GM18907 (cell line): Measurements from ENCODE around the gene PLXNA3.

Source experiments
- ATAC-seq: cut with Tn5 transposase; IDR thresholded peaks from one replicate; pipeline ENCODE4 v1.9.1; 2021; ENCODE audit warnings: mild to moderate bottlenecking, moderate library complexity; ENCODE audit not compliant: unreplicated experiment

Gene PLXNA3

DNA sequence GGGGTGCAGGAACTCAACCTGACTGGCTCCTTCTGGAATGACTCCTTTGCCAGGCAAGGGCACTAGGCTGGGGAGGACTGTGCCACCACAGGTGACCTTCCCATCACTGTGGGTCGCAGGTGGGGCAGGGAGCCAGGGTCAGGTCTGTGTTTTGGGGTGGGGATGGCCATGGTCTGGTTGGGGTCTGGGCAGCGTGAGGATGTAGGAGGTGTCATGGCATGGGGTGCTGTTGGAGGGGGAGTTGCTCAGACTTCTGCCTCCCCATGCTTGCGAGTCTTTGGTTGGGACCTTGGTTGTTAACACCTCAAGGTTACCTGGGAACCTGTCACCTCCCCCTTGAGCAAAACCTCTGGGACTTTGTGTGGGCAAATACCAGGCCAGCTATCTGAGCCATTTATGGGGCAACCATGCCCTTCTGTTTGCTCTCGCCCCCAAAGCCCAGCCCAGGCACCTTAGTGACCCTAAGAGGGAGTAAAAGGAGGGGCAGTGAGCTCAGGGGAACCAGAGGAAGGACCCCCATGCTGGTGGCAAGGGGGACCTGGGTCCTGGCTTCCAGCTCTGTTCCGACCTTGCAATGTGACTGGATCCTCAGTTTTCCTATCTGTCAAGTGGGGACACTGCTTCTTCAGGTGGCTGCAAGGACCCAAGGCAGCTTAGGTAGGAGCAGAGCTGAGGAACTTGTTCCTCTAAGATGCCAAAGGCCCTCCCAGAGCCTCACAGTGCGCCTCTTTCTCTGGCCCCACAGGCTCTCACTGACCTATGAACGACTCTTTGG is 23.5 kb upstream of the PLXNA3 start:
- no peak for ATAC-seq

DNA sequence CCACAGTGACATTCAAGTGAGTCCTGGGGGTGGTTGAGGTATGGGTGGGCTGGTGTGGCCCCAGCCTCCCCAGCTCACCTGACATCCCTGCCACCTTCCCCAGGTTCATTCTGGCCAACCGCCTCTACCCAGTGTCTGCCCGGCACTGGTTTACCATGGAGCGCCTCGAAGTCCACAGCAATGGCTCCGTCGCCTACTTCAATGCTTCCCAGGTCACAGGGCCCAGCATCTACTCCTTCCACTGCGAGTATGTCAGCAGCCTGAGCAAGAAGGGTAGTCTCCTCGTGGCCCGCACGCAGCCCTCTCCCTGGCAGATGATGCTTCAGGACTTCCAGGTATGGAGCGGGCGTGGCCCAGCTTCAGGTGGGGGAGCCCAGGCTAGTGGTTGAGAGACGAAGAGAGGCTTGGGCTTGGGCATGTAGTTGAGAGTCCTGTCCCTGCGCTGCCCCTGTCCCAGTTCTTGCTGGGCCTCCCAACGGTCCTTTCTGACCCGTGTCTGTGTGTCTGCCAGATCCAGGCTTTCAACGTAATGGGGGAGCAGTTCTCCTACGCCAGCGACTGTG is 22.8 kb upstream of the PLXNA3 start:
- no peak for ATAC-seq

DNA sequence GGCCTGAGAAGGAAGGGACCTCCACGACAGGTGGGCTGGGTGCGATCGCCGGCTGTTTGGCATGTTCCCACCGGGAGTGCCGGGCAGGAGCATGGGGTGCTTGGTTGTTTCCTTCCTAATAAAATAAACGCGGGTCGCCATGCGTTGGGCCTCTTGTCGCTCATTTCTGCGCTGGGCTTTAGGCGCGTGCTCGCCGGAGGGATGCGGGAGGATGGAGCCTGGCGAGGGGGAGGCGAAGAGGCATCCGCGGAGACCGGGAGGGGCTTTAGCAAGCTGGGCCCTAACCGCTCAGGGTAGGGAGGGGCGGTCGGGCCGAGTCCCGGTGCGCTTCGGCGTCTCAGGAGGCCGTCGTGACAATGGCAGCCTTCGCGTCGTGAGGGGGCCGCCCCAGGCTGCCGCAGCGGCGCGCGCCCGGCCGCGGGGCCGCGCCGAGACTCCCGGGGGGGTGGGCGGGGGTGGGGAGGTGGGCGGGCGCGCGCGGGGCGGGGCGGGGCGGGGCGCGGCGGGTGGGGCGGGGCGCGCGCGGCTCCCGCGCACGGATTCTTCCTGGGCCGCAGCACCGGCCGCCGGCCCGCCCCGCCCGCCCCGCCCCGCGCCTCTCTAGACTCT is 21.6 kb upstream of the PLXNA3 start:
- ATAC-seq = no peak

GRCh38 chrX:154436983-154437752 is 20.9 kb upstream of the PLXNA3 start, which contains the start of gene GDI1:
Gene GDI1 (plus strand): TSS chrX:154437154. CDS start chrX:154437255, 101 bp downstream.
- no peak for ATAC-seq

GRCh38 chrX:154437971-154438893 is 19.8 kb upstream of the PLXNA3 start:
- no peak for ATAC-seq

- ATAC-seq = no peak
These were observed 18.2 kb upstream of the PLXNA3 start for GRCh38 chrX:154439841-154440240.

DNA sequence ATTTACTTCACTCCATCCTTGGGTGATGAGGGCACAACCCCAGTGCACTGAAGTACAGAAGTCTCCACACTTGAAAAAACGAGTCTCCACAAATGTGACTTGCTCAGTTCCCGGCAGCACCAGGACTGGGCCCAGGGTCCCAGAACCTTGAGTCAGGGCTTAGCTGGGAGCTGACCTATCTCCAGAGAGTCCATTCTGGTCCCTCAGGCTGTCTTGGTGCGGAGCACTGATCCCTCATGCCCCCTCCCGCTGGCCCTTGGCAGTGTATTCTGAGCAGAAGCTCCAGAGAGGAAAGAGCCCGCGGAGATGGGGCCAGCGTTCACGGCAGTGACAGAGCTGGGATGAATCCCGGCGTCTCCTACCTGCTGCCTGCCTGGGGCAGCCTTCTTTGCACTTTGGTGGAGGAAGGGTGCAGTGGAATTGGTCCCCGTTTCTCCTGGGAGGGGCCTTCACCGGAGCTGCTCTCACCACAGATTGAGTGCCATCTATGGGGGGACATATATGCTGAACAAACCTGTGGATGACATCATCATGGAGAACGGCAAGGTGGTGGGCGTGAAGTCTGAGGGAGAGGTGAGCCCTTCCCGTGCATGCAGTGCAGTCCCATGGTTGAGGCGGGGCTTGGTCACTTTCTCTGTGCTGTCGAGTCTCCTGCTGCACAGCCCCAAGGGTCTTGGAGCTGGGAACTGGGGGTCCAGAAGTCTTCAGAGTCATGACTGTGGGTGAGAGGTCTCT is 17.3 kb upstream of the PLXNA3 start:
- ATAC-seq = no peak

GRCh38 chrX:154441564-154441963 is 16.5 kb upstream of the PLXNA3 start:
- ATAC-seq = no peak

GRCh38 chrX:154441984-154442707 is 15.9 kb upstream of the PLXNA3 start:
- no peak for ATAC-seq

DNA sequence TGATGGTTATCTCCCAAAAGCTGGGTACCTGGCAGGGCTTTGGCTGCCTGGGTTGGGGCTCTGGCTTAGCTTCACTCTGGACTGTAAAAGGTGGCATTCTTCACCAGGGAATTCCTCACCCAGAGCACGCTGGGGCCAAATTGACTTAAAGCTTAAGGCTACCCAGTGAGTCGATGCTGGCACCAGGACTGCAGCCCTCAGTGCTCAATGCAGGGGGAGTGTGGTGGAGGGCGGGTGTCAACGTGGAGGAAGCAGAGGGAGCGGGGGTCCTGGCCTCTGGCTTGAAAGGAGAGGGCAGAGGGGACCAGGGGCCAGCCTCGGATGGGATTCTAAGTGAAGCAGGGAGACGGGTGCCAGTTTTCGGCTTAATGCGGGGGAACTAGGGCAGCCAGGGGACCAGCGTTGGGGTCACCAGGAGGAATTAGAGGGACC is 14.6 kb upstream of the PLXNA3 start:
- no peak for ATAC-seq

DNA sequence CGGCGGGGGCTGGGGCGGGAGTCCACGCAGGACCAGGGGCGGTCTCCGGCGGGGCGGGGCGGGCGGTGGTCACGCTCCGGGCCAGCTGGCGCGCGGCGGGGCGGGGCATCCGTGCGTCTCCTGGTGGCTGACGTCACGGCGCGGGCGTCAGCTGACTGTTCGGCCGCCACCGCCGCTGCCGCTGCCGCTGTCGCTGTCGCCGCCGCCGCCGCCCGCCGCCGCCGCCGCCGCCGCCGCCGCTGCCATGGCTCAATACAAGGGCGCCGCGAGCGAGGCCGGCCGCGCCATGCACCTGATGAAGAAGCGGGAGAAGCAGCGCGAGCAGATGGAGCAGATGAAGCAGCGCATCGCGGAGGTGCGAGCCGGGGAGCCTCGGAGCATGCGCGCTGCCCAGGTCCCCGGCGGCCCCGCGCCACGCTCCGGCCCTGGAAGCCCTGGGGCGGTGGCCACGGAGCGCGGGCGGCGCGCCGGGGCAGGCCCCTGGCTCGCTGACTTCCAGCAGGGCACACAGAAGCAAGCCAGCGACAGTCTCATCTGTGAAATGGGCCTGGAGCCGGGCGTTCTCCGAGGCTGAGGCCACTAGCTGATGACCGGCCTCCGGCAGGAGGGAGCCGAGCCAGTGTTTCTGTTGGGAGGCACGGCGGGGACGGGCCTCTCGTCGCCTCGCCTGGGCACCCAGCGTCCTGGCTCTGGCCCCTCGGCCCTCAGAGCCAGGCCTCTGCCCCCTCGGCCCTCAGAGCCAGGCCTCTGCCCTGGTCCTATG is 13.9 kb upstream of the PLXNA3 start, which contains the start of gene FAM50A:
FAM50A (plus strand) TSS at position 150 of the 763 bp plus-strand sequence; CDS start at position 245, 95 bp downstream.
- peak; percentile 57 for ATAC-seq

- ATAC-seq = no peak
These were observed 13.3 kb upstream of the PLXNA3 start for GRCh38 chrX:154444755-154445246.

GRCh38 chrX:154445776-154446175 is 12.3 kb upstream of the PLXNA3 start:
- ATAC-seq = no peak

- no peak for ATAC-seq
These were observed 11.7 kb upstream of the PLXNA3 start for GRCh38 chrX:154446430-154446829.

DNA sequence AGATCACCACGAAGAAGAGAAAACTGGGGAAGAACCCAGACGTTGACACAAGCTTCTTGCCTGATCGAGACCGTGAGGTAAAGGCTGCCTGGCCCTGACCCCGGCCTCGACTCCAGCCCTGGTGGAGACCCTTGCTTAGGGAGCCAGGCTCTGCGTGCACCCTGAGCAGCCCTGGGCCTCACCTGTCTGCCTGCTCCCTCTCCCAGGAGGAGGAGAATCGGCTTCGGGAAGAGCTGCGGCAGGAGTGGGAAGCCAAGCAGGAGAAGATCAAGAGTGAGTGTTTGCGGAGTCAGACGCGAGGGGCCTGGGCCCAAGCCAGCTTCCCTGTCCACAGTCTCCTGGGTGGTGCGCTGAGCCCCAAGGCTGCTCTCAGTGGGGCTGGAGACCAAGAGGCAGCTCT is 9.6 kb upstream of the PLXNA3 start:
- ATAC-seq = no peak

GRCh38 chrX:154449618-154450017 is 8.5 kb upstream of the PLXNA3 start:
- ATAC-seq = no peak

- no peak for ATAC-seq
These were observed 7.8 kb upstream of the PLXNA3 start for GRCh38 chrX:154450312-154450711.

GRCh38 chrX:154452823-154453222 is 5.3 kb upstream of the PLXNA3 start:
- no peak for ATAC-seq
